Thymus (tissue), 11 donors: Measurements from ENCODE around the gene PTHLH. TPM values are rescaled to one million over a fixed set of nuclear protein-coding genes. Genes with fewer than 3 reads are reported as not detected.
A peak's percentile ranks its signal among the peaks of the same experiment; 100 is the strongest.

Source experiments
- DNase-seq, 9 donors: peaks; one replicate each; pipeline ENCODE4 v3.0.0-alpha.2; 2013; ENCODE audit warnings: low spot score in 9 of 9, low read depth in 6 of 9, missing footprints in 1 of 9
- H3K27ac ChIP-seq, 2 donors: one replicate each; pipeline ENCODE4 v1.5.1; 2013; ENCODE audit warnings: control low read depth in 1 of 2, low read depth in 1 of 2, low read length in 1 of 2, mild to moderate bottlenecking in 1 of 2, moderate library complexity in 1 of 2
- H3K27me3 ChIP-seq, 2 donors: one replicate each; pipeline ENCODE4 v1.5.1; 2013; ENCODE audit warnings: low read length in 1 of 2; ENCODE audit not compliant: control insufficient read depth in 2 of 2, insufficient read depth in 1 of 2
- H3K36me3 ChIP-seq, 2 donors: one replicate each; pipeline ENCODE4 v1.5.1; 2013; ENCODE audit warnings: low read length in 1 of 2, mild to moderate bottlenecking in 1 of 2, moderate library complexity in 1 of 2; ENCODE audit not compliant: control insufficient read depth in 2 of 2, insufficient read depth in 2 of 2
- H3K4me1 ChIP-seq, 2 donors: one replicate each; pipeline ENCODE4 v1.5.1; 2013; ENCODE audit warnings: low read length in 2 of 2; ENCODE audit not compliant: control insufficient read depth in 2 of 2, insufficient read depth in 2 of 2
- H3K4me3 ChIP-seq, 2 donors: one replicate each; pipeline ENCODE4 v1.5.1; 2013; ENCODE audit warnings: low read length in 2 of 2, control low read depth in 1 of 2, mild to moderate bottlenecking in 1 of 2
- H3K9me3 ChIP-seq, 2 donors: one replicate each; pipeline ENCODE4 v1.5.1; 2013; ENCODE audit warnings: low read length in 1 of 2, mild to moderate bottlenecking in 1 of 2; ENCODE audit not compliant: control insufficient read depth in 2 of 2, insufficient read depth in 1 of 2
- WGBS: extraction: QIAGEN DNeasy Blood & Tissue Kit; methylation state at CpG from one replicate; pipeline ENCODE4 v1.1.7; 2013; 5-methylcytosine and 5-hydroxymethylcytosine counted together
- polyA plus RNA-seq: library from polyadenylated mRNA; stranded (reverse); fragments of 200-250 nt; gene quantifications from one replicate; pipeline ENCODE4 v1.2.3, GENCODE V29; 2013
- total RNA-seq: library from RNA; stranded (reverse); fragments of 120-200 nt; gene quantifications from one replicate; pipeline ENCODE4 v1.2.4, GENCODE V29; 2013
- donor health status: healthy.

The PTHLH gene
- total and polyA plus RNA-seq, 2 donors, result 0.30 to 0.57 TPM

DNA sequence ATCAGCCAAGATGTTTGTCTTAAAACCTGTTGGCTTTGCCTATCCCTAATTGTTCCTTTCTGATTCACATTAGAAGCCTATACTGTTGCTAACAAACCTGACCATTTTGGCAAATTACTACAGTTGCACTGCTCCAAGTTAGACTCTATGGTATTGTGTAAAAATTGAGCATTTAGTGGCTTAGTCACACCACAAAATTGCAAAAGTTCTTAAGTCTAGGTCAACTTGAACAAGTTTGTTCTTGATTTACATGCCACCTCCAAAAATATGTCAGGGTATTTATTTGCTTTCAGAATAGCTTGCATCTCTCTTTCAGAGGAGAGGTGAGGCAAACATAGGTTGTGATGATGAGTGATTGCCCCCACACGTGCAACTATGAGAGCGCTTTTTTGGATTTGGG is 27.0 kb upstream of the PTHLH start:
- DNase-seq, result no peak
- H3K27ac ChIP-seq, result no peak overlapping the region
- no peaks in the 10 kb centered on the region for H3K9me3 ChIP-seq
- H3K4me3 ChIP-seq, result no peak overlapping the region
- H3K4me1 ChIP-seq, result no peaks in the 10 kb centered on the region
- no peaks in the 10 kb centered on the region for H3K27me3 ChIP-seq
- 96% methylated on average over 2 of the region's 2 CpGs for WGBS
- no peaks in the 10 kb centered on the region for H3K36me3 ChIP-seq

DNA sequence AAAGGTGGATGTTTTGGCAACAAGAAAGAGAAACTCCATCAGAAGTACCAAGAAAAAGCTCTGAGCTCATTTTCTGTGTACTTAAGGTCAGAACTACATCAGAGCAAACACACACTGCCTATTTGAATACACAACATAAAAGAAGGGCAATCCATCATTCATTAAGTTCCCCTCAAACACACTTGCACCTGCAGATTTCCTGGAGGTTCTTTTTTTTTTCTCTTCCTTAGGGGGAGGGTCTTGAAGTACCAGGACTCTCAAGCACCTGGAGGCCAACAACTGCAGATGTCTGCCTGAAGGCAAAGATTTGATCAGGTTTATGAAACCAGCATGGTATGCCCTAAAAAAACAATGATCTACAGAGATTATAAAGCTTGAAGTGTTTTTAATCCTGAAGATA is 26.1 kb upstream of the PTHLH start:
- H3K9me3 ChIP-seq, result no peaks in the 10 kb centered on the region
- peak in 3 of 9 donors; percentile 13 to 54 (median 17) for DNase-seq
- no peaks in the 10 kb centered on the region for H3K36me3 ChIP-seq
- H3K4me1 ChIP-seq, result no peaks in the 10 kb centered on the region
- H3K27ac ChIP-seq, result no peak overlapping the region
- no peaks in the 10 kb centered on the region for H3K27me3 ChIP-seq
- no peak overlapping the region for H3K4me3 ChIP-seq

DNA sequence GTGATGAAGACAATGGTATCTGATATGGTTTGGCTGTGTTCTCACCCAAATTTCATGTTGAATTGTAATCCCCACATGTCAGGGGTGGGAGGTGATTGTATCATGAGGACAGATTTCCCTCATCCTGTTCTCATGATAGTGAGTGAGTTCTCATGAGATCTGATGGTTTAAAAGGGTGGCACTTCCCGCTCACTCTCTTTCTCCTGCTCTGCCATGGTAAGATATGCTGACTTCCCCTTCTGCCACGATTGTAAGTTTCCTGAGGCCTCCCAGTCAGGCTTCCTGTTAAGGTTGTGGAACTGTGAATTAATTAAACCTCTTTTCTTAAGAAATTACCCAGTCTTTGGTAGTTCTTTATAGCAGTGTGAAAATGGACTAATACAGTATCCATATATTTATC is 25.6 kb upstream of the PTHLH start:
- H3K4me1 ChIP-seq, result no peaks in the 10 kb centered on the region
- WGBS, result 47% methylated on average over 2 of the region's 2 CpGs
- no peak overlapping the region for H3K27ac ChIP-seq
- H3K27me3 ChIP-seq, result no peaks in the 10 kb centered on the region
- no peaks in the 10 kb centered on the region for H3K9me3 ChIP-seq
- no peak overlapping the region for H3K4me3 ChIP-seq
- no peaks in the 10 kb centered on the region for H3K36me3 ChIP-seq
- no peak for DNase-seq

DNA sequence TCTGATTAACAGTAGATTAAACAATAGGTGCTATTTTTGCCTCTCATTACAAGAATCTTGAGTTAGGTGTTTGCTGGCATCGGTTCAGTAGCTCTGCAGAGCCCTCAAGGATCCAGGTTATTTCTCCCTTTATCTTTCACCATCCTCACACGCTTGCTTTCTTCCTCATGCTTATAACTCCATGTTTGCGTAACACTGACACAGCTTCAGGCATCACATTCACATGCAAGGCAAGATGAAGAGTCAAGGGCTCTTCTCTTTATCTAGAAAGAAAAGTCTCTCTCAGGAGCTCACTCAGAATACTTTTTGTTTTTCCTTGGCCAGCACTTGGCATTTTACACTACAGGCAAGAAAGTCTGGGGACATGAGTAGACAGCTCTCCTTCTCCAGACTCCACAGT is 24.2 kb upstream of the PTHLH start:
- Histone ChIP-seq H3K4me3 (no peak overlapping the region), H3K9me3 (no peaks in the 10 kb centered on the region), H3K27ac (no peak overlapping the region), H3K27me3 (no peaks in the 10 kb centered on the region), H3K4me1 (no peaks in the 10 kb centered on the region), H3K36me3 (no peaks in the 10 kb centered on the region)
- 94% methylated on average over 3 of the region's 3 CpGs for WGBS
- no peak for DNase-seq

DNA sequence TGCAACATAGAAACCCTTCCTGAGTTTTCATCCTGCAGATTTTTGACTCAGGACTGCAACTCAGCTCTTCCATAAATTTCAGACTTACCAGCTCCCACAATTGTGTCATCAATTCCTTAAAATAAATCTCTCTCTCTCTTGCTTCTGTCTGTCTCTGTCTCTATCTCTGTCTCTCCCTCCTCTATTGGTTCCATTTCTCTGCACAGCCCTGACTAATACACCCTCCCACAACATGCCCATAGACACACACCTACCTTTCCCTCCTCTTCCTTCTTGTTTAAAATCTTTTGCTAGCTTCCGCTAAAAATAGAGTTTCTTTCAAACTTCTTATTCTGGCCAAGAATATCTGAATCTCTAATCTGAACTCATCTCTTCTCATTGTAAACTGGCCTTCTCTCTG is 22.9 kb upstream of the PTHLH start:
- H3K9me3 ChIP-seq, result no peaks in the 10 kb centered on the region
- WGBS, result 98% methylated on average over 1 of the region's 1 CpG
- H3K27me3 ChIP-seq, result no peaks in the 10 kb centered on the region
- no peak overlapping the region for H3K27ac ChIP-seq
- no peak for DNase-seq
- H3K4me1 ChIP-seq, result no peaks in the 10 kb centered on the region
- H3K36me3 ChIP-seq, result no peaks in the 10 kb centered on the region
- H3K4me3 ChIP-seq, result no peak overlapping the region

DNA sequence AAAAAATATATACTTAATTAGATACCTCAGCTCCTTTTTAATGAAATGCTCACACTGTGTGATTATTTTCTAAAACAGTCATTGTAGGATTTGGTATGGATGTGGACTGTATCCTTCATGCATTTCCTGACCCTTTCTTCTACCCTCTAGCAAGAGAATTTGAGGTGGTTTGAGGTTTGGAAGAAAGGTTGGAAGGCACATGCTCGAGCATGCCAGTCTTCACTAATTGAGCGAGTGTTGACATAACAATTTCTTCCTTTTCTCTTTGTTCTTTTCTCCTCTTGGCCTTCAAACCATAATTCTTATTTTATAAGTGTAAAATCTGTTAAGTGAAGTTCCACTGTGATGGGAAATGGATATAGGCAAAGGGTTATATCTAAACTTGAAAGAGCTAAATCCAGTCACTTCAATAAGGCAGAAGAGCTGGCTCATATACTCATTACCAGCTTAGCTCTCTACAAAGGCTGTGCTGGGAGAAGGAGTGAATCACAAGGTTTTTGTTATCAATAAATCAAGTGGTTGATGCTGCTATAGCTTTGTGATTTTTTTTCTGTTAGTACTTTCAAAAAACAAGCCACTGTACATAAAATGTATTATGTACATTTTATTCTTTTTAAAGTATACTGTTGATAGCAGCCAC is 16.2 kb upstream of the PTHLH start:
- H3K27ac ChIP-seq, result no peak overlapping the region
- 92% methylated on average over 2 of the region's 2 CpGs for WGBS
- no peaks in the 10 kb centered on the region for H3K9me3 ChIP-seq
- no peaks in the 10 kb centered on the region for H3K27me3 ChIP-seq
- DNase-seq, result no peak
- no peaks in the 10 kb centered on the region for H3K36me3 ChIP-seq
- no peak overlapping the region for H3K4me3 ChIP-seq
- H3K4me1 ChIP-seq, result no peaks in the 10 kb centered on the region

DNA sequence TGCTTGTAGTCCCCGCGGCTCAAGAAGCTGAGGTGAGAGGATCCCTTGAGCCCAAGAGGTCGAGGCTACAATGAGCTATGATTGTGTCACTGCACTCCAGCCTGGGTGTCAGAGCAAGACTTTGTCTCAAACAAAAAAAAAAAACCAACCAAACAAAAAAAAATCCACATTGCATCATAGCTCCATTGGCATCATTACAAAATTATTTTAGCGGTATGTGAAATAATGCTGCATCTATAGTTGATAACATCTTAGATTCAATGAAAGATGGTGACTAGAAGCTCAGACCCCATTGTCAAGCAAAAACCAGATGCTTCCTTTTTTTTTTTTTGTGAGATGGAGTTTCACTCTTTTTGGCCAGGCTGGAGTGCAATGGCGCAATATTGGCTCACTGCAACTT is 14.8 kb upstream of the PTHLH start:
- 77% methylated on average over 5 of the region's 5 CpGs for WGBS
- H3K9me3 ChIP-seq, result no peaks in the 10 kb centered on the region
- DNase-seq, result no peak
- no peak overlapping the region for H3K4me3 ChIP-seq
- H3K4me1 ChIP-seq, result no peaks in the 10 kb centered on the region
- H3K27me3 ChIP-seq, result no peaks in the 10 kb centered on the region
- H3K36me3 ChIP-seq, result no peaks in the 10 kb centered on the region
- no peak overlapping the region for H3K27ac ChIP-seq

DNA sequence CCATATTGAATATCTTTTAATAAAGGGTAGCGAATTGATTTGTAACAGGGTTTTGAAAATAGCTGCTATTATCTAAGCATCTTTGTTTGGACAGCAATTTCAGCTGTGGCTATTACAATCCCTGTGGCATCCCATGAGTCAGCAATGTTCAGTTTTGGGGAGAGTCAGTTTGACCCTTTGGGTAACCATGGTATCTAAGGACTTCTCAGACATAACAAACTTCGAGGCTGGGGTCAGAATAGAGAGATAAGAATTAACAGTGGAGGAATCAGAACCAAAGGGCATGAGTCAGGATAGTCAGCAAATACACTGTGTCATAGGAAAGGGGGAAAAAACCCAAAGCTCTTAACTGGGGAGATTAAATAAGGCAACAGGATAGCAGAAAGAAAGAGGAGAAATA is 11.7 kb upstream of the PTHLH start:
- no peaks in the 10 kb centered on the region for H3K9me3 ChIP-seq
- no peaks in the 10 kb centered on the region for H3K4me1 ChIP-seq
- no peaks in the 10 kb centered on the region for H3K27me3 ChIP-seq
- H3K36me3 ChIP-seq, result no peaks in the 10 kb centered on the region
- DNase-seq, result no peak
- H3K27ac ChIP-seq, result no peak overlapping the region
- WGBS, result 85% methylated on average over 2 of the region's 2 CpGs
- H3K4me3 ChIP-seq, result no peak overlapping the region

DNA sequence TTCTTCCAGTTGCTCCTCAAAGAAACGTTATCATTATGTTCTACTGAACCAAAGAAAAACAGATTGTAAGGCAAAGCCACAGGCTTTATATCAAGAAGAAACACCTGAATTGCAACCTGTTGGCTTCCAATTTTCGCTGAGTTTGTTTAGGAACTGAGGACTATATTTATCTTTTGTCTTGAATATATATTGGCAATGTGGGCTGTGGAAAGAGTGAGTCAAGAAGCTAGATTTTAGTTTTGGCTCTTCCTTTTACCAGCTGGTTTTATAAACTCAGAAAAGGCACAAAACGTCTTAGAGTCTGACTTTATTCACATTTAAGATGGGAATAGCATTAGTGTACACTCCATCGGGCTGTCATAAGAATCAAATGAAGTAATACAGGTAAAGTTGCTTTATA is 10.4 kb upstream of the PTHLH start:
- no peak for DNase-seq
- H3K4me1 ChIP-seq, result no peaks in the 10 kb centered on the region
- no peaks in the 10 kb centered on the region for H3K9me3 ChIP-seq
- H3K4me3 ChIP-seq, result no peak overlapping the region
- no peaks in the 10 kb centered on the region for H3K36me3 ChIP-seq
- H3K27ac ChIP-seq, result no peak overlapping the region
- 84% methylated on average over 4 of the region's 4 CpGs for WGBS
- H3K27me3 ChIP-seq, result peaks cover 4 to 8% of the 10 kb centered on the region in 2 donors

DNA sequence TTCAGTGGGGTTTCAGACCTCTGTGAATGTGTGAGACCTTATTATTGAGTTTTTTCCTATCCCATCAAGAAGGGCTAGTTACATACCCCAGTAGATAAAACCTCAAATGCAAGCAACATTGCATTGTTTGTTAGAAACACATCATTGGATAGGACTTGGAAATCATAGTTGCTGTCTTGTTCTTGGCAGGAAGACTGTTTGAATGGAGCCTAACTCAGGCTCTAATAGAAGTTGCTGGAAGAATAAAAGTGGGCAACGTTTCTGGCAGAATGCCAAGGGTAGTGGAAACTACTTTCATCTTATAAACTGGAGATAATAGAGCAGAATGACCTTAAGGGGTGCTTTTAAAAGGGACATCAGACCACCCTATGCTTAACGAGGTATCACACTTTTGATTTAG is 9.9 kb upstream of the PTHLH start:
- peaks cover 4 to 14% of the 10 kb centered on the region in 2 donors for H3K27me3 ChIP-seq
- H3K4me3 ChIP-seq, result no peak overlapping the region
- no peak overlapping the region for H3K27ac ChIP-seq
- H3K9me3 ChIP-seq, result no peaks in the 10 kb centered on the region
- H3K36me3 ChIP-seq, result no peaks in the 10 kb centered on the region
- H3K4me1 ChIP-seq, result no peaks in the 10 kb centered on the region
- DNase-seq, result no peak
- 71% methylated on average over 2 of the region's 2 CpGs for WGBS
